DMS153 (cell line): ENCODE results near the gene GJB4.

Experiments used
- DNase-seq: peaks from one replicate; lab custom pipeline; 2025; lab: John Stamatoyannopoulos, UW

The GJB4 gene

GRCh38 chr1:34778381-34778780, 18.8 kb downstream of the GJB4 start:
- no peak for DNase-seq

GRCh38 chr1:34779005-34779404, 19.5 kb downstream of the GJB4 start:
- DNase-seq: no peak

GRCh38 chr1:34779526-34779925, 20.0 kb downstream of the GJB4 start:
- no peak for DNase-seq

GRCh38 chr1:34779962-34780361, 20.4 kb downstream of the GJB4 start:
- no peak for DNase-seq

DNA sequence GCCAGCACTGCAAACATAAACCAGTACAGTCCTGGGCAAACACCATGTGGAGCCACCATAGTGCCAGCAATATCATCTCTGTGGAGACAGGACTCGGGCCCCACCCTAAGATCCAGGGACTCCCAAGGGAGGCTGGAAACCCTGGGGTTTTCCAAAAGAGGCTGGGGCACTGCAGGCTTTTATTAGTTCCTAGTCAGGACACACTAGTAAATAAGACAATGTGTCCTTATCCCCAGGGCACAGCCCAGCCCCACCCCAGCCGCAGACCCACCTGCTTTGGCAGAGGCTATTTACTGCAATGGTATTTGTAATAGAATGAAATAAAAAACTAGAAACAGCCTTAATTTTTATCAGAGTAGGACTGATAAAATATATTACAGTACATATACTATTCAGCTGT, 21.0 kb downstream of the GJB4 start:
- DNase-seq: no peak

- no peak for DNase-seq
Measured at GRCh38 chr1:34781071-34781843, 21.7 kb downstream of the GJB4 start, which contains the start of gene GJB3. Gene GJB3 (plus strand): TSS chr1:34781214. CDS start chr1:34784763, 3,549 bp downstream.

GRCh38 chr1:34781844-34782391, 22.4 kb downstream of the GJB4 start:
- no peak for DNase-seq

DNA sequence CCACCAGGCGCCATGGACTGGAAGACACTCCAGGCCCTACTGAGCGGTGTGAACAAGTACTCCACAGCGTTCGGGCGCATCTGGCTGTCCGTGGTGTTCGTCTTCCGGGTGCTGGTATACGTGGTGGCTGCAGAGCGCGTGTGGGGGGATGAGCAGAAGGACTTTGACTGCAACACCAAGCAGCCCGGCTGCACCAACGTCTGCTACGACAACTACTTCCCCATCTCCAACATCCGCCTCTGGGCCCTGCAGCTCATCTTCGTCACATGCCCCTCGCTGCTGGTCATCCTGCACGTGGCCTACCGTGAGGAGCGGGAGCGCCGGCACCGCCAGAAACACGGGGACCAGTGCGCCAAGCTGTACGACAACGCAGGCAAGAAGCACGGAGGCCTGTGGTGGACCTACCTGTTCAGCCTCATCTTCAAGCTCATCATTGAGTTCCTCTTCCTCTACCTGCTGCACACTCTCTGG, 25.2 kb downstream of the GJB4 start:
- no peak for DNase-seq

DNA sequence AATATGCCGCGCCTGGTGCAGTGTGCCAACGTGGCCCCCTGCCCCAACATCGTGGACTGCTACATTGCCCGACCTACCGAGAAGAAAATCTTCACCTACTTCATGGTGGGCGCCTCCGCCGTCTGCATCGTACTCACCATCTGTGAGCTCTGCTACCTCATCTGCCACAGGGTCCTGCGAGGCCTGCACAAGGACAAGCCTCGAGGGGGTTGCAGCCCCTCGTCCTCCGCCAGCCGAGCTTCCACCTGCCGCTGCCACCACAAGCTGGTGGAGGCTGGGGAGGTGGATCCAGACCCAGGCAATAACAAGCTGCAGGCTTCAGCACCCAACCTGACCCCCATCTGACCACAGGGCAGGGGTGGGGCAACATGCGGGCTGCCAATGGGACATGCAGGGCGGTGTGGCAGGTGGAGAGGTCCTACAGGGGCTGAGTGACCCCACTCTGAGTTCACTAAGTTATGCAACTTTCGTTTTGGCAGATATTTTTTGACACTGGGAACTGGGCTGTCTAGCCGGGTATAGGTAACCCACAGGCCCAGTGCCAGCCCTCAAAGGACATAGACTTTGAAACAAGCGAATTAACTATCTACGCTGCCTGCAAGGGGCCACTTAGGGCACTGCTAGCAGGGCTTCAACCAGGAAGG, 25.8 kb downstream of the GJB4 start:
- DNase-seq: no peak

DNA sequence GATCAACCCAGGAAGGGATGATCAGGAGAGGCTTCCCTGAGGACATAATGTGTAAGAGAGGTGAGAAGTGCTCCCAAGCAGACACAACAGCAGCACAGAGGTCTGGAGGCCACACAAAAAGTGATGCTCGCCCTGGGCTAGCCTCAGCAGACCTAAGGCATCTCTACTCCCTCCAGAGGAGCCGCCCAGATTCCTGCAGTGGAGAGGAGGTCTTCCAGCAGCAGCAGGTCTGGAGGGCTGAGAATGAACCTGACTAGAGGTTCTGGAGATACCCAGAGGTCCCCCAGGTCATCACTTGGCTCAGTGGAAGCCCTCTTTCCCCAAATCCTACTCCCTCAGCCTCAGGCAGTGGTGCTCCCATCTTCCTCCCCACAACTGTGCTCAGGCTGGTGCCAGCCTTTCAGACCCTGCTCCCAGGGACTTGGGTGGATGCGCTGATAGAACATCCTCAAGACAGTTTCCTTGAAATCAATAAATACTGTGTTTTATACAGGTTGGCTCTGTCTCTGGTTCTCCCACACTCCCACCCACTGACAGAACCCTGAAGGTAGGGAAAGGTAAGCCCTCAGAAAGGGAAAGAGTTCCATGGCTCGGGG, 26.4 kb downstream of the GJB4 start:
- DNase-seq: no peak

GRCh38 chr1:34786521-34787325, 27.2 kb downstream of the GJB4 start:
- peak; percentile 65 for DNase-seq

DNA sequence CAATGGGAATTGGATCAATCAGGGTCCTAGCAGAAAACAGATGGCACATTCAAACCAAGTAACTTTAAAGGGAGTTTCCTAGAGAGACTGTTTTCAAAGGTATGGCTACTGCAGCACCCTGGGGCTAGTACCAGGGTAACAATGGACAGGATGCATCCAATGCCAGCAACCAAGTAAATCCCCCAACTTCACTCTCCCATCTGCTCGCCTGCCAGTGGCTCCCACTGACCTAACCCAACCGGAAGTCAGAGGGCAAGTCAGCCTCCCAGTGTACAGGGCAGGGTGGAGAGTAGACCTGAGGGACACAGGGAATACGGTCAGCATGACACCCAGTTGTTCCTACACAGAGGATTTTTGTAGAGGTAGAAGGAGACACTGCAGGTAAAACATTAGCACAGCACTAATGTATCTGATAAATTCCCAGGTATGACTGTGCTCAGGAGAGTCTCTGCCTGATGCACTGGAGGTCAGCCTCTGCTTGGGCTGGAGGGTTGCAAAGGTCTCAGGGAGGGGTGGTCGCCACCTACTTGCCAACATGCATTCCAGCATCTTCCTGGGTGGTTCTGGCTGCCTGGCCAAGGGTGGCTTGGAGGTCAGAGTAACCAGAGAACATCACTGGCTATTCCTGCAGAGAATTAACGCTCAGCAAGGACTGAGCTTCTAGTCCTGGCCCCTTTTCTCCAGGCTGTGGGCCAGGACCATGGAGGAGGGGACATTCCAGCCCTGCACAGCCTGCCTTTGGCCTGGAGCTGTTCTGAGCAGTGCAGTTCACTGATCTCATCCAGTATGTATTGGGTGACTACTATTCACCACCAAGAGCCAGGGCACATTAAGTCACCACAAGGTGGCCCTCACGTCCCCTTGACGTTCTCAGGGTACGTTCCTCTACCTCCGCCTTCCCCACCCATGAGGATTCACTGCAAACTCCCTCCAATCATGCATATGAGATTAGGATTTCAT, 28.2 kb downstream of the GJB4 start:
- DNase-seq: no peak

DNA sequence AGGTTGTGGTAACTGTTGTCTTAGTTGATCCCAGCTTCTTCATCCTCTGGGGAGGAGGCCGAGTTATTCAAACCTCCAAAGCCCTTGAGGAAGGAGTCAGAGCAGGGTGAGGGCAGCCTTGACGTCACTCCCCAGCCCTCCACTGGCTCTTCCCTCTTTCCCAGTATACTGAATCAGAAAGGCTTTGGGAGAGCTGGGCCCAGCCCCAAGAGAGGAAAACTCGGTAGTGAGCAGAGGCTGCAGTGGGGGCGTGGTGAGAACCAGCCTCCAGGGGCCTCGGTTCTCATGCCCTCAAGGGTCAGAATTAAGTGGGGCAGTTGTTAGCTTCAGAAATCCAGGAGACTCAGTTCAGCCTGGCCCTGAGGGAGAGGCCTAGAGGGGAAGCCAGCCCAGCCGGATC, 31.4 kb downstream of the GJB4 start:
- DNase-seq: no peak

DNA sequence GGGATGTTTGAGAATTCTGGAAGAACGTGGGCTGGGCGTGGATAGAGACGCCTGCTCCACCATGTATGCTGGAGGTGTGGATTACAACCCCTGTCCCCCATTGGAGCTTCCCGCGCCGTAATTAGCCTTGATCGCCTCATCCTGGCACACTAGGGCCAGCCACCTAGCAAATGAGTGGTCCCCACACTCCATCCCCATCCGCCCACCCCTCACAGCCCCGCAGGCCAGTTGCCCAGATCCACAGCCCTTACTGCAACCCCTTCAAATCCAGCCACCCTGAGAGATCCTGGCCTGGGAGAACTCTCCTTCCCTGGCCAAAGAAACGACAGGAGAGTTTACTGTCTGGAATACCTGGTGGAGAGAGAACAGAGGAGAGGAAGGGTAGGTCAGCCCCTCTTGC, 32.9 kb downstream of the GJB4 start:
- no peak for DNase-seq

- DNase-seq: no peak
Measured at GRCh38 chr1:34792868-34793727, 33.6 kb downstream of the GJB4 start, which contains the start of gene GJA4. Gene GJA4 (plus strand): TSS chr1:34792999. CDS start chr1:34794214, 1,215 bp downstream.

DNA sequence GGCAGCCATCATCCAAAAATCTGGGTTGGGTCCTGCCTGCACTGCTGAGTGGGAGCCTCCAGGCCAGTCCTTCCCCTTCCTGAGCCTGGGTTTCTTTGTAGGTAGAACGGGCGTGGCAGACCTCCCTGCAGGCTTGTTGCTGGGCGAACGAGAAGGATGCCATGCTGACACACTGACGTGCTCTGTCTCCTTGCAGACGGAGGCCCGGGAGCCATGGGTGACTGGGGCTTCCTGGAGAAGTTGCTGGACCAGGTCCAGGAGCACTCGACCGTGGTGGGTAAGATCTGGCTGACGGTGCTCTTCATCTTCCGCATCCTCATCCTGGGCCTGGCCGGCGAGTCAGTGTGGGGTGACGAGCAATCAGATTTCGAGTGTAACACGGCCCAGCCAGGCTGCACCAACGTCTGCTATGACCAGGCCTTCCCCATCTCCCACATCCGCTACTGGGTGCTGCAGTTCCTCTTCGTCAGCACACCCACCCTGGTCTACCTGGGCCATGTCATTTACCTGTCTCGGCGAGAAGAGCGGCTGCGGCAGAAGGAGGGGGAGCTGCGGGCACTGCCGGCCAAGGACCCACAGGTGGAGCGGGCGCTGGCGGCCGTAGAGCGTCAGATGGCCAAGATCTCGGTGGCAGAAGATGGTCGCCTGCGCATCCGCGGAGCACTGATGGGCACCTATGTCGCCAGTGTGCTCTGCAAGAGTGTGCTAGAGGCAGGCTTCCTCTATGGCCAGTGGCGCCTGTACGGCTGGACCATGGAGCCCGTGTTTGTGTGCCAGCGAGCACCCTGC, 34.7 kb downstream of the GJB4 start:
- no peak for DNase-seq

- DNase-seq: no peak
Measured at GRCh38 chr1:34794790-34795180, 35.2 kb downstream of the GJB4 start.

DNA sequence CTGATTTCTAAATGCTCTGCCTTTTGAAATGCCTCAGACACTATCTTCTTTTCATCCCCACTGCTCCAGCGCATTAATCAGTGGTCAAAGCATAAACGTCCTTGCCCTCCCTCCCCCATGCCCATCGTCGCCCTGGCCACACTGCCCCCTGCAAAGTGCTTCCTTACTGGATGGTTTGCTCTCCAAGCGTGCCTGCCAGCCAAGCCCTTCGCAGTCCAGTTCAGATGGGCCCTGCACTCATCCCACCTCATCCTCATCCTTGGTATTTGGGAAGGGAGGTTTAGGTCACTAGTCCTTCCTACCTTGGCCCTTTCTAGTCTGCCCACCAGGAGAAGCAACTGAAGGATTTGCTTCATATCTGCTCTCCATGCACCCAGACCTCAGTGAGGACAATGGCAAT, 36.4 kb downstream of the GJB4 start:
- no peak for DNase-seq

GRCh38 chr1:34796990-34797389, 37.5 kb downstream of the GJB4 start:
- no peak for DNase-seq
